Thymus (tissue), 11 donors: ENCODE data around the gene DDX23. TPM values are rescaled to one million over a fixed set of nuclear protein-coding genes. Genes with fewer than 3 reads are reported as not detected.
"Not testable (repeated sequence)": the region's sequence is repeated elsewhere in the genome, so short reads cannot be mapped to it uniquely, and the experiment has no call there.

Experiments
- DNase-seq, 9 donors: peaks; one replicate each; pipeline ENCODE4 v3.0.0-alpha.2; 2013; ENCODE audit warnings: low spot score in 9 of 9, low read depth in 6 of 9, missing footprints in 1 of 9
- H3K27ac ChIP-seq, 2 donors: one replicate each; pipeline ENCODE4 v1.5.1; 2013; ENCODE audit warnings: control low read depth in 1 of 2, low read depth in 1 of 2, low read length in 1 of 2, mild to moderate bottlenecking in 1 of 2, moderate library complexity in 1 of 2
- H3K27me3 ChIP-seq, 2 donors: one replicate each; pipeline ENCODE4 v1.5.1; 2013; ENCODE audit warnings: low read length in 1 of 2; ENCODE audit not compliant: control insufficient read depth in 2 of 2, insufficient read depth in 1 of 2
- H3K36me3 ChIP-seq, 2 donors: one replicate each; pipeline ENCODE4 v1.5.1; 2013; ENCODE audit warnings: low read length in 1 of 2, mild to moderate bottlenecking in 1 of 2, moderate library complexity in 1 of 2; ENCODE audit not compliant: control insufficient read depth in 2 of 2, insufficient read depth in 2 of 2
- H3K4me1 ChIP-seq, 2 donors: one replicate each; pipeline ENCODE4 v1.5.1; 2013; ENCODE audit warnings: low read length in 2 of 2; ENCODE audit not compliant: control insufficient read depth in 2 of 2, insufficient read depth in 2 of 2
- H3K4me3 ChIP-seq, 2 donors: one replicate each; pipeline ENCODE4 v1.5.1; 2013; ENCODE audit warnings: low read length in 2 of 2, control low read depth in 1 of 2, mild to moderate bottlenecking in 1 of 2
- H3K9me3 ChIP-seq, 2 donors: one replicate each; pipeline ENCODE4 v1.5.1; 2013; ENCODE audit warnings: low read length in 1 of 2, mild to moderate bottlenecking in 1 of 2; ENCODE audit not compliant: control insufficient read depth in 2 of 2, insufficient read depth in 1 of 2
- whole genome bisulfite sequencing: extraction: QIAGEN DNeasy Blood & Tissue Kit; methylation state at CpG from one replicate; pipeline ENCODE4 v1.1.7; 2013; 5-methylcytosine and 5-hydroxymethylcytosine counted together
- polyA plus RNA-seq: library from polyadenylated mRNA; stranded (reverse); fragments of 200-250 nt; gene quantifications from one replicate; pipeline ENCODE4 v1.2.3, GENCODE V29; 2013
- total RNA-seq: library from RNA; stranded (reverse); fragments of 120-200 nt; gene quantifications from one replicate; pipeline ENCODE4 v1.2.4, GENCODE V29; 2013
- donor health status: healthy.

Gene DDX23
- total and polyA plus RNA-seq, 2 donors = 61.3 to 96.6 TPM

- DNase-seq = no peak
- H3K4me3 ChIP-seq = no peak overlapping the region
- peaks cover 2 to 10% of the 10 kb centered on the region in 2 donors for H3K9me3 ChIP-seq
- H3K36me3 ChIP-seq = no peaks in the 10 kb centered on the region
- 97% methylated on average over 2 of the region's 2 CpGs for WGBS
- no peak overlapping the region for H3K27ac ChIP-seq
- H3K27me3 ChIP-seq = peaks cover 10 to 34% of the 10 kb centered on the region in 2 donors
- peaks cover 14 to 16% of the 10 kb centered on the region in 2 donors for H3K4me1 ChIP-seq
Measured at GRCh38 chr12:48868451-48868850, 16.5 kb upstream of the DDX23 start.

GRCh38 chr12:48866052-48866711 is 14.2 kb upstream of the DDX23 start:
- DNase-seq = no peak
- 85% methylated on average over 6 of the region's 6 CpGs for WGBS
- Histone ChIP-seq H3K4me3 (peak overlapping the region; percentile 52 to 54), H3K4me1 (peaks cover 14 to 16% of the 10 kb centered on the region in 2 donors), H3K27me3 (peaks cover 20 to 46% of the 10 kb centered on the region in 2 donors), H3K27ac (no peak overlapping the region), H3K36me3 (no peaks in the 10 kb centered on the region), H3K9me3 (peaks cover 4 to 10% of the 10 kb centered on the region in 2 donors)

- Histone ChIP-seq H3K27ac (no peak within 1 kb of the TSS), H3K36me3 (no peaks in the 10 kb centered on the region), H3K9me3 (peaks cover 4 to 10% of the 10 kb centered on the region in 2 donors), H3K27me3 (peaks cover 20 to 44% of the 10 kb centered on the region in 2 donors), H3K4me1 (peaks cover 14 to 16% of the 10 kb centered on the region in 2 donors), H3K4me3 (peak within 1 kb of the TSS; percentile 52 to 54)
- peak; percentile 67 to 93 (median 81) for DNase-seq
- 3% methylated on average over 32 of the region's 32 CpGs for WGBS
Measured at GRCh38 chr12:48865281-48866051, 13.5 kb upstream of the DDX23 start, which contains the start of gene RND1. RND1 (minus strand) TSS chr12:48865870; CDS start chr12:48865767, 103 bp downstream.

GRCh38 chr12:48863291-48863690 is 11.3 kb upstream of the DDX23 start:
- no peaks in the 10 kb centered on the region for H3K36me3 ChIP-seq
- no peak overlapping the region for H3K4me3 ChIP-seq
- peaks cover 4 to 10% of the 10 kb centered on the region in 2 donors for H3K9me3 ChIP-seq
- peaks cover 20 to 44% of the 10 kb centered on the region in 2 donors for H3K27me3 ChIP-seq
- DNase-seq = no peak
- H3K4me1 ChIP-seq = peaks cover 14 to 16% of the 10 kb centered on the region in 2 donors
- H3K27ac ChIP-seq = no peak overlapping the region
- over 99% methylated on average over 4 of the region's 4 CpGs for WGBS

GRCh38 chr12:48862760-48863159 is 10.8 kb upstream of the DDX23 start:
- Histone ChIP-seq H3K4me3 (no peak overlapping the region), H3K36me3 (no peaks in the 10 kb centered on the region)
- WGBS = 96% methylated on average over 5 of the region's 5 CpGs

GRCh38 chr12:48861111-48861510 is 9.1 kb upstream of the DDX23 start:
- Histone ChIP-seq H3K27me3 (peaks cover 20 to 47% of the 10 kb centered on the region in 2 donors), H3K9me3 (peaks cover 4 to 10% of the 10 kb centered on the region in 2 donors), H3K27ac (no peak overlapping the region), H3K4me3 (no peak overlapping the region), H3K4me1 (peaks cover 13 to 15% of the 10 kb centered on the region in 2 donors), H3K36me3 (no peaks in the 10 kb centered on the region)
- no peak for DNase-seq
- 84% methylated on average over 2 of the region's 2 CpGs for WGBS

More at GRCh38 chr12:48862760-48863159, 10.8 kb upstream of the DDX23 start:
- Histone ChIP-seq H3K27ac (no peak overlapping the region), H3K4me1 (peaks cover 14 to 16% of the 10 kb centered on the region in 2 donors), H3K9me3 (peaks cover 4 to 10% of the 10 kb centered on the region in 2 donors), H3K27me3 (peaks cover 20 to 44% of the 10 kb centered on the region in 2 donors)
- DNase-seq = no peak

- not testable (repeated sequence) for H3K4me3 ChIP-seq, DNase-seq, H3K27ac ChIP-seq, H3K9me3 ChIP-seq, H3K36me3 ChIP-seq, H3K4me1 ChIP-seq
- WGBS = 97% methylated on average over 5 of the region's 5 CpGs
- peaks cover 20 to 38% of the 10 kb centered on the region in 2 donors for H3K27me3 ChIP-seq
Measured at GRCh38 chr12:48860236-48860635, 8.3 kb upstream of the DDX23 start.

GRCh38 chr12:48859607-48860006 is 7.6 kb upstream of the DDX23 start:
- H3K27ac ChIP-seq = no peak overlapping the region
- peaks cover 17 to 32% of the 10 kb centered on the region in 2 donors for H3K27me3 ChIP-seq
- DNase-seq = no peak
- no peaks in the 10 kb centered on the region for H3K36me3 ChIP-seq
- WGBS = 98% methylated on average over 5 of the region's 5 CpGs
- H3K4me3 ChIP-seq = no peak overlapping the region
- no peaks in the 10 kb centered on the region for H3K4me1 ChIP-seq
- peaks cover 2 to 3% of the 10 kb centered on the region in 2 donors for H3K9me3 ChIP-seq

GRCh38 chr12:48858043-48858442 is 6.1 kb upstream of the DDX23 start:
- H3K27ac ChIP-seq = no peak overlapping the region
- peaks cover 0 to 2% of the 10 kb centered on the region in 2 donors for H3K9me3 ChIP-seq
- no peak for DNase-seq
- H3K4me3 ChIP-seq = no peak overlapping the region
- H3K36me3 ChIP-seq = no peaks in the 10 kb centered on the region
- H3K27me3 ChIP-seq = peaks cover 6 to 16% of the 10 kb centered on the region in 2 donors
- peaks cover under 1 to 2% of the 10 kb centered on the region in 2 donors for H3K4me1 ChIP-seq
- WGBS = 93% methylated on average over 8 of the region's 8 CpGs
